Heart right ventricle (tissue), 16 donors: ENCODE data around the gene ABHD8. TPM values are rescaled to one million over a fixed set of nuclear protein-coding genes. Genes with fewer than 3 reads are reported as not detected.

Source experiments
- ATAC-seq, 8 donors: fragments of 200-7000 bp; cut with Tn5 transposase; one replicate each; pipeline ENCODE4 v1.9.1; 2020; ENCODE audit warnings: mild to moderate bottlenecking in 8 of 8, moderate library complexity in 8 of 8, moderate number of reproducible peaks in 1 of 8
- DNase-seq, 2 donors: peaks; one replicate each; pipeline ENCODE4 v3.0.0-alpha.2; 2020
- H3K27ac ChIP-seq, 10 donors: fragments of 200-600 bp; sonication (generic) in 2 of 10; one replicate each; pipeline versions ENCODE4 v1.5.0 to v1.8.0; 2020 to 2022; ENCODE audit warnings: mild to moderate bottlenecking in 3 of 10
- H3K27me3 ChIP-seq, 7 donors: fragments of 200-600 bp; one replicate each; pipeline ENCODE4 v1.8.0; 2021 to 2022; ENCODE audit warnings: mild to moderate bottlenecking in 2 of 7
- H3K36me3 ChIP-seq, 9 donors: fragments of 200-600 bp; sonication (generic) in 1 of 9; one replicate each; pipeline versions ENCODE4 v1.5.0 to v1.8.0; 2020 to 2022; ENCODE audit warnings: mild to moderate bottlenecking in 2 of 9
- H3K4me1 ChIP-seq, 9 donors: fragments of 200-600 bp; sonication (generic) in 1 of 9; one replicate each; pipeline versions ENCODE4 v1.5.0 to v1.8.0; 2020 to 2022; ENCODE audit warnings: mild to moderate bottlenecking in 4 of 9
- H3K4me3 ChIP-seq, 10 donors: fragments of 200-600 bp; sonication (generic) in 2 of 10; one replicate each; pipeline versions ENCODE4 v1.5.0 to v1.8.0; 2020 to 2022; ENCODE audit warnings: mild to moderate bottlenecking in 7 of 10, moderate library complexity in 2 of 10
- H3K9me3 ChIP-seq, 11 donors: fragments of 200-600 bp in 10 of 11; sonication (generic) in 2 of 11; one replicate each; pipeline versions ENCODE4 v1.5.0 to v1.8.0; 2013 to 2022; ENCODE audit warnings: mild to moderate bottlenecking in 2 of 11, control low read depth in 1 of 11, moderate library complexity in 1 of 11
- CTCF ChIP-seq, 9 donors: fragments of 200-600 bp; sonication (generic) in 2 of 9; IDR thresholded peaks; one replicate each; pipeline versions ENCODE4 v1.5.0 to v1.8.0; 2021 to 2022; ENCODE audit warnings: antibody characterized with exemption in 9 of 9, mild to moderate bottlenecking in 5 of 9, moderate library complexity in 1 of 9
- WGBS, 2 donors: extraction: QIAGEN DNeasy Blood & Tissue Kit; methylation state at CpG; one replicate each; pipeline ENCODE4 v1.1.7; 2013; ENCODE audit warnings: inconsistent platforms in 1 of 2; 5-methylcytosine and 5-hydroxymethylcytosine counted together
- intact Hi-C, 10 donors: fragments of 100-400 bp; cut with DNase I; formaldehyde crosslinking; loops; one replicate each; pipeline versions ENCODE4 v1.11.1 to v1.14.2; 2022
- polyA plus RNA-seq, 2 donors: library from polyadenylated mRNA; stranded (reverse); fragments of 200-250 nt; gene quantifications; one replicate each; pipeline ENCODE4 v1.2.3, GENCODE V29; 2013
- total RNA-seq, 10 donors: library from RNA; stranded (reverse); fragmentation: NEBNext Ultra II Directional in 3 of 10; extraction: Animal tissue kit (Norgen Biotek cat#: 25700) in 3 of 10; gene quantifications; one replicate each; pipeline versions ENCODE4 v1.2.1 to v1.2.4, GENCODE V29; 2021 to 2023
- donor health status: Arrhythmogenic right ventricular cardiomyopathy.
- donor health status: ischemic (EF 13 %, LVEDD 7.1; RV severe dilation, severe dysfunction).
- donor health status: healthy with polysubstance abuse.
- donor health status: DM: no; HTN: yes; CAD: no.
- donor health status: DM: no; HTN: no; CAD: no.
- donor health status: ischemic (EF 25% LVEDD 6.9; RV normal size, moderate dysfunction).
- donor health status: ischemic (EF 25% LVEDD 5.7; RV mildly dilated, moderate dysfunction).
- donor health status: healthy.
- donor health status: DM: yes; HTN: yes; CAD: no.
- donor health status: Ischemic cardiomyopathy.
- donor health status: ischemic (EF 35%, LVEDD 5.7; RV mildly dilated, moderate dysfunction).
- donor health status: nonischemic (EF 11% LVEDD 7.7; RV severe dilation, severe dysfunction).
- donor health status: DM: yes; HTN: yes; CAD: no.
- donor health status: PGD.
- donor health status: ischemic (EF 29% LVEDD 5.4; RV normal size, mild dysfunction).
- donor health status: nonischemic (EF 23%, LVEDD 6.1; RV moderate dilation, normal function).

ABHD8 gene
- total and polyA plus RNA-seq, 12 donors, result 6.0 to 16.9 (median 8.2) TPM

DNA sequence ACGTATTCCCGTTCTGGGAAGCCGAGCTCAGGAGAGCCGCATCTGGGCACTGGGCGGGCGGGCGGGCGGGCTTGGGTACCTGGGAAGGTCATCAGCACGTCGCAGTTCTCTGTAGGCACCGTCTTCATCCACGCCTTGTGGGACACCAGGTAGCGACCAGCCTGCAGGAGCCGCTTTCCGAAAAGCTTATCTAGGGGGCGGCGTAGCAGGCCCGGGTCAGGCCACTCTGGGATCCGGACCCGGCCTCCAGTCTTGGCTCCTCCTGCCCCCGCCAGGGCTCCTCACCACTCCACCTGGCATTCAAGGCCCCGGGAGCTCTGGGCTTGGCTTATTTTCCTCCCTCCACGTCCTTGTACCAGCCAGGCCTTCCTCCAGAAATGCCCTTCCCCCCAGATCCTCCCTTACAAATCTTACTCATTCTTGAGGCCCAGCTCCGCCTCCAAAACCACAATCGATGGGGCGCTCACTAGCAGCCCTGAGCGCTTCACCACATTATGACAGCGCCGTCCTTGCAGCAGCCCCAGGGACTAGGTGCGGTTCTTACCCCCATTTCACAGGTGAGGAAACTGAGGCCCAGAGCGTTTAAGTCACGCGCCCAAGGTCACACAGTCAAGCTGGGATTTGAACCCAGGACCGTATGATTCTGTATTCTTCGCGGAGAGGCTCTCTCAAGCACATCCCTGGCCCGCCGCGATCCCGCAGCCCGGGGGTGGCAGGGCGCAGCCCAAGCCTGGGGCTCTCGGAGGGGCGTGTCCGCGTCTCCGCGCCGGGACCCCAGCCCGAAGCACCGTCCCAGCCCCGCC lies 30.6 kb upstream of the ABHD8 start:
- Histone ChIP-seq H3K27ac (peak overlapping the region in 9 of 10 donors; percentile 64 to 83 (median 75)), H3K27me3 (peaks cover 0 to 26% (median 0%) of the 10 kb centered on the region in 7 donors)

GRCh38 chr19:17332677-17333581 lies 29.7 kb upstream of the ABHD8 start:
- WGBS, 2 donors, result 96% methylated on average over 45 of the region's 45 CpGs
- intact Hi-C loops, result no loop called here
- no peak for DNase-seq
- TF ChIP-seq CTCF (IDR thresholded peaks at IDR 0.05), result no peak
- Histone ChIP-seq H3K36me3 (peaks cover 0 to 7% (median 0%) of the 10 kb centered on the region in 9 donors), H3K27ac (no peak overlapping the region), H3K9me3 (no peaks in the 10 kb centered on the region), H3K4me3 (no peak overlapping the region), H3K27me3 (peaks cover 0 to 28% (median 0%) of the 10 kb centered on the region in 7 donors), H3K4me1 (peaks cover 5 to 52% (median 28%) of the 10 kb centered on the region in 9 donors)
- no peak for ATAC-seq

More for the DNA sequence above, 30.6 kb upstream of the ABHD8 start:
- Histone ChIP-seq H3K9me3 (no peaks in the 10 kb centered on the region), H3K36me3 (peaks cover 0 to 10% (median 0%) of the 10 kb centered on the region in 9 donors), H3K4me3 (peak overlapping the region; percentile 47 to 87 (median 84)), H3K4me1 (peaks cover 8 to 54% (median 36%) of the 10 kb centered on the region in 9 donors)
- intact Hi-C loops, result no loop called here
- 38 to 45% methylated on average over 47 to 52 of the region's 52 CpGs for WGBS, 2 donors
- ATAC-seq (no peak), DNase-seq (no peak)
- no peak for TF ChIP-seq CTCF (IDR thresholded peaks at IDR 0.05)

DNA sequence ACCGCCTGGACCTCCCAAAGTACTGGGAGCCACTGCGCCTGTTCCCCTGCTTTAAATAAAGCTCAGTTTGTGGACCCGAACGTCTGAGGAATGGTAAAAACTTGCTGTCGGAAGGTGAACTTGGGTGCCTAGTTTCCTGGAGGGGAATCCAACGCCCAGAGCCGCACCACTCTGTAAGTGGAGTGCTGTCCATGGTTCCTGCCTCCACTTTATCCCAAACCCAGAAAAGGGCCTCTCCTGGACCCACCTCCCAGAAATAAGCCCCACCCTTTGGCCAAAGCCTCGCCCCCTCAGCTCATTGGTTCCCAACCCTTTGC lies 29.1 kb upstream of the ABHD8 start:
- peaks cover 4 to 48% (median 25%) of the 10 kb centered on the region in 9 donors for H3K4me1 ChIP-seq
- intact Hi-C loops, result no loop called here

More for the DNA sequence above, 29.1 kb upstream of the ABHD8 start:
- no peak for TF ChIP-seq CTCF (IDR thresholded peaks at IDR 0.05)
- DNase-seq (no peak), ATAC-seq (no peak)
- 90 to 93% methylated on average over 8 of the region's 8 CpGs for WGBS, 2 donors
- no peaks in the 10 kb centered on the region for H3K9me3 ChIP-seq
- peaks cover 0 to 12% (median 0%) of the 10 kb centered on the region in 9 donors for H3K36me3 ChIP-seq
- peaks cover 0 to 28% (median 0%) of the 10 kb centered on the region in 7 donors for H3K27me3 ChIP-seq
- H3K4me3 ChIP-seq, result no peak overlapping the region
- no peak overlapping the region for H3K27ac ChIP-seq
